A673 (cell line): ENCODE measurements around the gene RASSF1. TPM values are rescaled to one million over a fixed set of nuclear protein-coding genes. Genes with fewer than 3 reads are reported as not detected.
A peak's percentile ranks its signal among the peaks of the same experiment; 100 is the strongest.

Experiments used
- BruUV-seq: library from RNA; stranded (reverse); fragments of 400-500 nt; replicated peaks from 2 replicates; lab custom pipeline; 2021; lab: Mats Ljungman, UMichigan
- CTCF ChIA-PET: fragments of 300-600 bp; sonication (Branson Sonifier 250); formaldehyde crosslinking; loops from one replicate; lab custom pipeline; 2022; ENCODE audit warnings: antibody characterized with exemption; lab: Charles Lee
- POLR2A ChIA-PET: fragments of 300-600 bp; sonication (Branson Sonifier 250); formaldehyde crosslinking; loops from one replicate; lab custom pipeline; 2022; ENCODE audit warnings: antibody characterized with exemption; ENCODE audit not compliant: low non-redundant PET; lab: Charles Lee
- DNase-seq: peaks from one replicate; pipeline ENCODE4 v3.0.0-alpha.2; 2015; ENCODE audit warnings: low spot score
- H3K27ac ChIP-seq: fragments of 200-600 bp; sonication (generic); 2 replicates; pipeline ENCODE4 v1.5.1; 2016; ENCODE audit warnings: mixed run types, low read depth, mild to moderate bottlenecking, mixed read lengths, antibody characterized with exemption, low read length; ENCODE audit not compliant: poor library complexity, severe bottlenecking
- H3K27me3 ChIP-seq: fragments of 200-600 bp; sonication (generic); replicated peaks from 2 replicates; pipeline ENCODE4 v1.6.1; 2017; ENCODE audit warnings: mixed run types, low read depth, mild to moderate bottlenecking, mixed read lengths, antibody characterized with exemption, low read length; ENCODE audit not compliant: insufficient read depth, poor library complexity
- H3K36me3 ChIP-seq: fragments of 200-600 bp; sonication (generic); 2 replicates; pipeline ENCODE4 v1.6.1; 2016; ENCODE audit warnings: mixed run types, mild to moderate bottlenecking, mixed read lengths, antibody characterized with exemption, low read length; ENCODE audit not compliant: insufficient read depth, poor library complexity, severe bottlenecking
- H3K4me1 ChIP-seq: fragments of 200-600 bp; sonication (generic); 2 replicates; pipeline ENCODE4 v1.6.1; 2017; ENCODE audit warnings: mixed run types, mild to moderate bottlenecking, mixed read lengths, antibody characterized with exemption, low read length; ENCODE audit not compliant: insufficient read depth, poor library complexity, severe bottlenecking
- H3K4me3 ChIP-seq: fragments of 200-600 bp; sonication (generic); 2 replicates; pipeline ENCODE4 v1.5.1; 2016; ENCODE audit warnings: low read depth, mixed run types, mild to moderate bottlenecking, mixed read lengths, low read length; ENCODE audit not compliant: poor library complexity, severe bottlenecking
- H3K9me3 ChIP-seq: fragments of 200-600 bp; sonication (generic); 2 replicates; pipeline ENCODE4 v1.6.1; 2016; ENCODE audit warnings: mixed run types, low read depth, mild to moderate bottlenecking, mixed read lengths, antibody characterized with exemption, low read length; ENCODE audit not compliant: poor library complexity, severe bottlenecking
- EZH2 ChIP-seq: fragments of 200-600 bp; sonication (generic); IDR thresholded peaks from 2 replicates; pipeline ENCODE4 v1.6.1; 2017; ENCODE audit warnings: borderline replicate concordance, low read depth, mild to moderate bottlenecking, mixed read lengths, antibody characterized with exemption, low read length; ENCODE audit not compliant: poor library complexity, severe bottlenecking
- intact Hi-C: fragments of 100-400 bp; cut with micrococcal nuclease; formaldehyde crosslinking; loops from one replicate; pipeline ENCODE4 v1.10.0; 2022; ENCODE audit not compliant: unreplicated experiment
- total RNA-seq: library from RNA; stranded (reverse); gene quantifications from 2 replicates; pipeline ENCODE4 v1.2.3, GENCODE V29; 2021
- TF ChIP-seq, protein P1 (sequence below): fragments of 300-800, 200-600 bp; sonication (generic); conservative IDR thresholded peaks from 2 replicates; pipeline ENCODE4 v1.5.1; 2017; ENCODE audit warnings: low read depth, mild to moderate bottlenecking, antibody characterized with exemption, low read length, moderate library complexity, mixed read lengths

The RASSF1 gene
- total RNA-seq, 1 experiment from 2014 or later = 14.4 TPM

DNA sequence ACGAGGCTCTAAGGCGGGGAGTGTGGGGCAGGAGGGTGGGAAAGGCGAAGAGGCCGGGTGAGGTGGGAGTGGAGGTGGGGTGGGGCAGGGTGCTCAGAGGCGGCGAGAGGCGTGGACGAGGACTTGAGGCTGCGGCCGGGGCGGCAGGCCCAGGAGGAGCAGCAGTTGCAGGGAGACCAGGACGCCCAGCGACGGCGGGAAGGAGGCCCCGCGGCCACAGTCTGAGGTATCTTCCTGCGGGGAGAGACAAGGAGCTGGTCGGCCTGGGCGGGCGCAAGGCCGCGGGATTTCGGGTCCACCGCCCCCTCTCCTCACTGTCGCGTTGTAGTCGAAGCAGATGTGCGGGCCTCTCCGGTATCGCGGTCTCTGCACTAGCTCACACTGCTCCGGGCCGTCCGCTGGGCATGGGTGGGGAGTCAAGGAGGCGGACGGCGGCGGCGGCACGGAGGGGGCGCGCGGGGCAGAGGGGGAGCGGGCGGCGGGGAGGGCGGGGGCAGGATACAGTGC lies 24.0 kb upstream of the RASSF1 start:
- TF ChIP-seq EZH2 = no peak
- Histone ChIP-seq H3K36me3 (no peaks in the 10 kb centered on the region), H3K27ac (no peak overlapping the region), H3K27me3 (no peaks in the 10 kb centered on the region), H3K4me1 (no peaks in the 10 kb centered on the region), H3K4me3 (peak overlapping the region; percentile 45), H3K9me3 (no peaks in the 10 kb centered on the region)
- DNase-seq = no peak
- CTCF ChIA-PET = no interaction called here
- BruUV-seq = no TSS peak
- POLR2A ChIA-PET = no interaction called here
- intact Hi-C loops = loop anchor here (5.0 kb wide), 1 partner anchor 248 kb away; the partner anchor contains the start of gene CISH

DNA sequence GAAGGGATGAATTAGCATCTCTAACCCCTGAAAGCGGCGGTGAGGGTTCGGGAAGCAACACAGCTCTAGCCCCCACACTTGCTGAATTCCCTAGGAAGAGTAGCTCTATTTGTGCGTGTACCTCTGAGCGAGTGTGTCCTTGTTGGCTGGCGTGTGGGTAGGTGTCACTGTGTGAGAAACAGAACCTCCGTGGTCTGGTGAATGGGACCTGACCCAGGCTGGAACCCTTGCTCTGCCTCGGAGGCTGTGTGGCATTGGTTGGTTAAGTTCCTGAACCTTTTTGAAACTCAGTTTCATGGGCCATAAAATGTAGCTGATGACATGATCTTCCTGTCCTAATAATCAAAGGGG lies 19.1 kb upstream of the RASSF1 start:
- intact Hi-C loops = no loop called here
- Histone ChIP-seq H3K9me3 (no peaks in the 10 kb centered on the region), H3K27me3 (no peaks in the 10 kb centered on the region), H3K4me1 (no peaks in the 10 kb centered on the region), H3K27ac (no peak overlapping the region), H3K4me3 (peak overlapping the region; percentile 72), H3K36me3 (no peaks in the 10 kb centered on the region)
- BruUV-seq = no TSS peak
- CTCF ChIA-PET = no interaction called here
- POLR2A ChIA-PET = no interaction called here
- no peak for TF ChIP-seq EZH2
- TF ChIP-seq, protein P1, sequence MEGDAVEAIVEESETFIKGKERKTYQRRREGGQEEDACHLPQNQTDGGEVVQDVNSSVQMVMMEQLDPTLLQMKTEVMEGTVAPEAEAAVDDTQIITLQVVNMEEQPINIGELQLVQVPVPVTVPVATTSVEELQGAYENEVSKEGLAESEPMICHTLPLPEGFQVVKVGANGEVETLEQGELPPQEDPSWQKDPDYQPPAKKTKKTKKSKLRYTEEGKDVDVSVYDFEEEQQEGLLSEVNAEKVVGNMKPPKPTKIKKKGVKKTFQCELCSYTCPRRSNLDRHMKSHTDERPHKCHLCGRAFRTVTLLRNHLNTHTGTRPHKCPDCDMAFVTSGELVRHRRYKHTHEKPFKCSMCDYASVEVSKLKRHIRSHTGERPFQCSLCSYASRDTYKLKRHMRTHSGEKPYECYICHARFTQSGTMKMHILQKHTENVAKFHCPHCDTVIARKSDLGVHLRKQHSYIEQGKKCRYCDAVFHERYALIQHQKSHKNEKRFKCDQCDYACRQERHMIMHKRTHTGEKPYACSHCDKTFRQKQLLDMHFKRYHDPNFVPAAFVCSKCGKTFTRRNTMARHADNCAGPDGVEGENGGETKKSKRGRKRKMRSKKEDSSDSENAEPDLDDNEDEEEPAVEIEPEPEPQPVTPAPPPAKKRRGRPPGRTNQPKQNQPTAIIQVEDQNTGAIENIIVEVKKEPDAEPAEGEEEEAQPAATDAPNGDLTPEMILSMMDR = no peak
- no peak for DNase-seq

DNA sequence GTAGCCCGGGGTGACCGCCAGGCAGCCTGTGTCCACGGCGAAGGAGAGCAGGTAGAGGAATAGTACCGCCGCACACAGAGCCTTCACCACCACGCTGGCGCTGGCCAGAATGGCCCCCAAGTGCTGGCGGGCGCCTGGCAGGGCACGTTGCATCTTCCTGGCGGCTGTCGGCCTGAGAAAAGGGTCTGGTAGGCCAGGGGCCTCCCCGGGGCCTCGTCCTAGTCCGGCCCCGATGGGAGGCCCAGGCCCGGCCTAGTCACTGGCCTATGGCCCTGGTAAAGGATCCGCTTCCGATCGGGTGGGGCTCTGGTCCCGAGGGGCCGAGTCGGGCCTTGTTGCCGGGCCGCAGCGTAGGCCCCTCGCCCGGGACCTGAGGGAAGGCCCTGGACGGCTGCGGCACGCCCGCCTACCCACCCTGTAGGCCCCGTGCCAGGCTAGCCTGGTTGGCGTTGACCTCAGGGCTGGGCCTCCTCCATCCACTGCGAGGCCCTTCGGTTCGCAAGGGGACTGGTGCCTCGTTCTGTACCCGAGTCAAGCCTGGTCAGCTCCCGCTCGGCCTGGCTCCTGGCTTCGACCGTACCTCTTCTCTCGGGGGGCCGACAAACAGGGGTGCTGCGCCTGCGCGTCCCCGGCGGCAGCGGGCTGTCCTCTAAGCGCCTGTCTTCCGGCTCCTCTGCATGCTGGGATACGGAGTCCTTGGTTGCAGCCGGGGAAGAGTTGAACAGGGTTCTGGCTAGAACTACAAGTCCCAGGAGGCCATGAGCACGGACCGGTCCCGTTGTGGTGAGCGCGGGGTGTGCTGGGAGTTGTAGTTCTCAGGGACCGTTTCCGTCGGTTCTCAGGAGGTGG lies 18.5 kb upstream of the RASSF1 start, which contains the start of gene TMEM115:
TSS of gene TMEM115 (minus strand) at position 611 of the 849 bp plus-strand sequence. CDS start at position 153, 458 bp downstream.
- POLR2A ChIA-PET = no interaction called here
- intact Hi-C loops = no loop called here

More for the DNA sequence above, 18.5 kb upstream of the RASSF1 start, which contains the start of gene TMEM115:
- CTCF ChIA-PET = interaction anchor here (0.5 kb wide), 1 partner anchor 101 kb away, joined by 3 read pairs; no protein-coding TSS in a partner anchor
- Histone ChIP-seq H3K36me3 (peaks cover 2% of the 10 kb centered on the region), H3K4me3 (peak within 1 kb of the TSS; percentile 72), H3K4me1 (no peaks in the 10 kb centered on the region), H3K27ac (peak within 1 kb of the TSS; percentile 76), H3K27me3 (no peaks in the 10 kb centered on the region), H3K9me3 (no peaks in the 10 kb centered on the region)
- TF ChIP-seq, protein P1 = no peak
- no peak for TF ChIP-seq EZH2
- BruUV-seq = TSS peak; percentile 60
- DNase-seq = peak; percentile 96
